ENCODE measurements around the gene YAF2. TPM values are rescaled to one million over a fixed set of nuclear protein-coding genes. Genes with fewer than 3 reads are reported as not detected.
A peak's percentile ranks its signal among the peaks of the same experiment; 100 is the strongest.

Gene YAF2
- total RNA-seq, 1 experiment from 2014 or later, result 81.7 TPM

DNA sequence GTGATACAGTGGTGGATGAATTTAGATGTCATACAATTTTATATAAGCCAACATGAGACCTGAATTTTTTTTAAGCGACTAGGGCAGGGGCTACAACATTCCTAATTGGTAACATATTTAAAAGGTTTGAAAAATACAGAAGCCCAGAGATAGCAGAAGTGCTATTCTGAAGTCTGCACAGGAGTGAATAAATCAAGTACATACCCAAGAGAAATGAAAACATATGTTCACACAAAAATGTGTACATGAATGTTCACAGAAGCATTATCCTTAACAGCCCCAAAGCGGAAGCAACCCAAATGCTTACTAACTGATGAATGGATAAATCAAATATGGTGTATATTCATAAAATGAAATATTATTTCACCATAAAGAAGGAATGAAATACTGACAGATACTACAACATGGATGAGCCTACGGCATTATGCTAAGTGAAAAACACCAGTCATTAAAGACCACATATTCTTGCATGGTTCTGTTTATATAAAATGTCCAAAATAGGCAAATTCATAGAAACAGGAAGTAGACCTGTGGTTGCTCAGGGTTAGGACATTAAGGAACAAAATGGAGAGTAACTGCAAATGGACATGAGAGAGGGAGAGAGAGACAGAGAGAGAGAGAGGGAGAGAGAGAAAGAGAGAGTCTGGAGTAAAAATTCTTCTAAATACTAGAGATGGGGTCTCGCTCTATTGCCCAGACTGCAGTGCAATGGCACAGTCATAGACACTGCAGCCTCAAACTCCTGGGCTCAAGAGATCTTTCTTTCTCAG is 65.4 kb downstream of the YAF2 start:
- peaks cover 88% of the 10 kb centered on the region for H3K79me2 ChIP-seq (ENCODE audit: low read length)
- H3K4me1 ChIP-seq (ENCODE audit: low read length), result peaks cover 21% of the 10 kb centered on the region
- H3K9me3 ChIP-seq (ENCODE audit: low read length), result no peaks in the 10 kb centered on the region; the same call in 1 of the 2 replicates

DNA sequence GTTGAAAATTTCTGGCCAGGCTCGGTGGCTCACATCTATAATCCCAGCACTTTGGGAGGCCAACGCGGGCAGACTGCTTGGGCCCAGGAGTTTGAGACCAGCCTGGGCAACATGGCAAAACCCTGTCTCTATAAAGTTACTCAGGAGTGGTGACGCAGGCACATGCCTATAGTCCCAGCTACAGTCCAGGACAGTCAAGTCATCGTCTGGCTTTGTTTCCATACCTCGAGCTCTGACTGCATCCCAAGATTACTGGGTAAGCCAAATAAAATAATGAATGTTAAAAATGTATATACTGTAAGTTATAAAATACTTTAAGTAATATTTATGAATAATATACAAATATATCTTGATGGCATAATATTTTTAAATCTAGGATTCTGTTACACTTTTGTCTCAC is 70.3 kb downstream of the YAF2 start:
- peaks cover 16% of the 10 kb centered on the region for H3K4me1 ChIP-seq (ENCODE audit: low read length)
- H4K20me1 ChIP-seq (ENCODE audit: insufficient read depth, low read depth, low read length), result no peaks in the 10 kb centered on the region
- no peak for DNase-seq

More for the DNA sequence above, 65.4 kb downstream of the YAF2 start:
- Histone ChIP-seq H3K36me3 (ENCODE audit: insufficient read depth, low read length) (peaks cover 31% of the 10 kb centered on the region), H3K9me2 (replicated peaks; ENCODE audit: insufficient read depth, low read length) (no peaks in the 10 kb centered on the region), H2AFZ (ENCODE audit: low read length) (no peak overlapping the region), H3K27me3 (ENCODE audit: low read length) (no peaks in the 10 kb centered on the region), H4K20me1 (ENCODE audit: insufficient read depth, low read depth, low read length) (no peaks in the 10 kb centered on the region), H3K4me3 (ENCODE audit: low read length) (no peak overlapping the region), H3K9ac (ENCODE audit: low read length) (no peak overlapping the region), H3K27ac (ENCODE audit: low read length) (peak overlapping the region; percentile 35; the same call in 1 of the 2 replicates), H3K4me2 (ENCODE audit: low read depth, low read length, poor library complexity, severe bottlenecking) (no peak overlapping the region)
- DNase-seq, result peak; percentile 57

DNA sequence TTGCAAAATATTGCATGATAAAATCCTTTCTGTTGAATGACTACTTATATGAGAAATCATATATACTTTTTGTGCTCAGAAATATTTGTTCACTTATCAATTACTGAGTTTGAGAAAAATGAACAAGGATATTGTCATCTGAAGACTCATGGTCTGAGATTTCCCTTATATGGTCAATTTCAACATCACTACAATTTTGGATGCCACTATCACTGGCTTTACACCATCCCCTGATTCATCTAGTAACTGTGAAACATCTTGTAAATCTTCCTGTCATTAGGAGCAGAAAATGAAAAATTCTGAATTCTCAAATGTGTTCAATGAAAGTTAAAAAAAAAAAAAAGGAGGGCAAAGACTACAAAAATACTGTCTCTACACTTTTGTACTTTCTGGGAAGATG is 71.5 kb downstream of the YAF2 start:
- Histone ChIP-seq H3K4me1 (ENCODE audit: low read length) (peaks cover 21% of the 10 kb centered on the region), H3K27me3 (ENCODE audit: low read length) (no peaks in the 10 kb centered on the region), H3K9me3 (ENCODE audit: low read length) (no peaks in the 10 kb centered on the region), H3K4me3 (ENCODE audit: low read length) (no peak overlapping the region), H3K9ac (ENCODE audit: low read length) (no peak overlapping the region), H4K20me1 (ENCODE audit: insufficient read depth, low read depth, low read length) (no peaks in the 10 kb centered on the region), H3K36me3 (ENCODE audit: insufficient read depth, low read length) (peaks cover 1% of the 10 kb centered on the region; the same call in 1 of the 2 replicates), H3K4me2 (ENCODE audit: low read depth, low read length, poor library complexity, severe bottlenecking) (no peak overlapping the region), H3K79me2 (ENCODE audit: low read length) (peaks cover 83% of the 10 kb centered on the region), H3K27ac (ENCODE audit: low read length) (no peak overlapping the region), H2AFZ (ENCODE audit: low read length) (no peak overlapping the region), H3K9me2 (replicated peaks; ENCODE audit: insufficient read depth, low read length) (no peaks in the 10 kb centered on the region)
- no peak for DNase-seq

More for the DNA sequence above, 70.3 kb downstream of the YAF2 start:
- Histone ChIP-seq H3K27me3 (ENCODE audit: low read length) (no peaks in the 10 kb centered on the region), H3K79me2 (ENCODE audit: low read length) (peaks cover 87% of the 10 kb centered on the region), H3K36me3 (ENCODE audit: insufficient read depth, low read length) (0 out of 2 replicates have a peak, but pooled peaks cover 3% of the 10 kb centered on the region), H2AFZ (ENCODE audit: low read length) (no peak overlapping the region), H3K9me3 (ENCODE audit: low read length) (no peaks in the 10 kb centered on the region), H3K9me2 (replicated peaks; ENCODE audit: insufficient read depth, low read length) (no peaks in the 10 kb centered on the region), H3K4me2 (ENCODE audit: low read depth, low read length, poor library complexity, severe bottlenecking) (no peak overlapping the region), H3K4me3 (ENCODE audit: low read length) (no peak overlapping the region), H3K27ac (ENCODE audit: low read length) (no peak overlapping the region), H3K9ac (ENCODE audit: low read length) (no peak overlapping the region)

DNA sequence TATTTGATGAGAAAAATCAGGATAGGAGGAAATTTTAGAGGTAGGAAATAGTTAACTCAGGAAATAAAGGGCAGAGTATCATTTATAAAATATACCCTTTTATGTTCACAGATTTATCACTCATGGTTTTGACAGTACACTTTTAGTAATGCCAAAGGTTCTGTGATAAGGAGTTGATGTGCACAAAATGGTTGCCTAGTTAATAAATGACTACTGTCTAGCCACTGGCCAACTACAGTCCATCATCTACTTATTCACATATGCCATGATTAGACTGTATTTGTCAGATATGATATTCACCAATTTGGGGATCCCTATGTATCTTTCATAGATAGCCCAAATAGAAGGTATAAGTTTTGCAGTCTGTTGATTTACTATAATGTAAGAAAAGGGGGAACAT is 74.1 kb downstream of the YAF2 start:
- no peaks in the 10 kb centered on the region for H3K9me3 ChIP-seq (ENCODE audit: low read length)
- H4K20me1 ChIP-seq (ENCODE audit: insufficient read depth, low read depth, low read length), result no peaks in the 10 kb centered on the region
- H3K4me3 ChIP-seq (ENCODE audit: low read length), result no peak overlapping the region
- no peak overlapping the region for H3K4me2 ChIP-seq (ENCODE audit: low read depth, low read length, poor library complexity, severe bottlenecking)
- H3K27me3 ChIP-seq (ENCODE audit: low read length), result no peaks in the 10 kb centered on the region
- H2AFZ ChIP-seq (ENCODE audit: low read length), result no peak overlapping the region
- H3K36me3 ChIP-seq (ENCODE audit: insufficient read depth, low read length), result peaks cover 27% of the 10 kb centered on the region
- DNase-seq, result no peak
- peaks cover 73% of the 10 kb centered on the region for H3K79me2 ChIP-seq (ENCODE audit: low read length)
- H3K9me2 ChIP-seq (replicated peaks; ENCODE audit: insufficient read depth, low read length), result no peaks in the 10 kb centered on the region
- no peak overlapping the region for H3K27ac ChIP-seq (ENCODE audit: low read length)
- H3K4me1 ChIP-seq (ENCODE audit: low read length), result peaks cover 47% of the 10 kb centered on the region
- H3K9ac ChIP-seq (ENCODE audit: low read length), result no peak overlapping the region

DNA sequence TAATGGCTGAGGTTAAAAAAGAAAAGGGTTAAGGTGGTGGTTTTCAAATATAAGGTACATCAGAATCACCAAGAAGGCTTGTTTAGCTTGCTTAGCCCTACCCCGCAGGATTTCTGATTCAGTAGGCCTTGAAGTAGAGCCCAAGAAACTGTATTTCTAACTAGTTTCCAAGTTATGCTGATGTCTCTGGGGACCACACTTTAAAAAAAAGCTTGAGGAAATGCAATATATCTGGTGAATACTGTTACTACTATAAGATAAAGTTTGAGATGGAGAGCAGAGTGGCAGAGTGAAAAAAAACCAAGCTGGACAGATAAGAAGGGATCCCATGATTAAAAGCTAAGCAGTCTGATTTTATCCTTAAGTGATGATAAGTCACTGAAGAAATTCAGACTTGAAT is 75.1 kb downstream of the YAF2 start:
- no peak overlapping the region for H3K4me2 ChIP-seq (ENCODE audit: low read depth, low read length, poor library complexity, severe bottlenecking)
- DNase-seq, result no peak
- no peak overlapping the region for H3K9ac ChIP-seq (ENCODE audit: low read length)
- H2AFZ ChIP-seq (ENCODE audit: low read length), result no peak overlapping the region
- peaks cover 67% of the 10 kb centered on the region for H3K79me2 ChIP-seq (ENCODE audit: low read length)
- H3K4me3 ChIP-seq (ENCODE audit: low read length), result no peak overlapping the region
- H3K36me3 ChIP-seq (ENCODE audit: insufficient read depth, low read length), result peaks cover 35% of the 10 kb centered on the region
- no peaks in the 10 kb centered on the region for H4K20me1 ChIP-seq (ENCODE audit: insufficient read depth, low read depth, low read length)
- H3K4me1 ChIP-seq (ENCODE audit: low read length), result peaks cover 48% of the 10 kb centered on the region
- H3K9me2 ChIP-seq (replicated peaks; ENCODE audit: insufficient read depth, low read length), result no peaks in the 10 kb centered on the region
- H3K27ac ChIP-seq (ENCODE audit: low read length), result peak overlapping the region; percentile 52
- no peaks in the 10 kb centered on the region for H3K9me3 ChIP-seq (ENCODE audit: low read length)
- H3K27me3 ChIP-seq (ENCODE audit: low read length), result no peaks in the 10 kb centered on the region

DNA sequence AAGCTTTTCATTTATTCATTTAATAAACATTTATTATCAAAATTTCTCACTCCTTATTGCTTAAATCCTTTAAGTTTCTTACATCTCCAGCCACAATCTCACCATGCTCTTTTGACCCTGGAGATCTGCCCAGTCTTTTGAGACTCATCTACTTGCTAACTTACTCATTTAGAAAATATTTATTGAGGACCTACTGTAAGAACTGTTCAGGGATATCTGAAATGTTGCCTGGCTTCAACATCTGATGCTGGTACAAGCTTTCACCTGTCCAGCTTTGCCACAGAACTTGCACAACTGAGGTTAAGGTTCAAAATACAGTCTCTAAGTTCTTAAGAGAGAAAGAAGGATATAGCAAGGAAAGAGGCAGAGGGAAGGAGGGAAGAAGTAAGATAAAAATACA is 75.9 kb downstream of the YAF2 start:
- H3K9me2 ChIP-seq (replicated peaks; ENCODE audit: insufficient read depth, low read length), result no peaks in the 10 kb centered on the region
- H3K4me1 ChIP-seq (ENCODE audit: low read length), result peaks cover 48% of the 10 kb centered on the region
- no peak for DNase-seq
- H3K79me2 ChIP-seq (ENCODE audit: low read length), result peaks cover 61% of the 10 kb centered on the region
- no peak overlapping the region for H3K9ac ChIP-seq (ENCODE audit: low read length)
- peaks cover 37% of the 10 kb centered on the region for H3K36me3 ChIP-seq (ENCODE audit: insufficient read depth, low read length)
- no peak overlapping the region for H3K4me3 ChIP-seq (ENCODE audit: low read length)
- H4K20me1 ChIP-seq (ENCODE audit: insufficient read depth, low read depth, low read length), result no peaks in the 10 kb centered on the region
- H3K27ac ChIP-seq (ENCODE audit: low read length), result peak overlapping the region; percentile 52
- H3K4me2 ChIP-seq (ENCODE audit: low read depth, low read length, poor library complexity, severe bottlenecking), result no peak overlapping the region
- H3K9me3 ChIP-seq (ENCODE audit: low read length), result no peaks in the 10 kb centered on the region
- no peak overlapping the region for H2AFZ ChIP-seq (ENCODE audit: low read length)
- no peaks in the 10 kb centered on the region for H3K27me3 ChIP-seq (ENCODE audit: low read length)

DNA sequence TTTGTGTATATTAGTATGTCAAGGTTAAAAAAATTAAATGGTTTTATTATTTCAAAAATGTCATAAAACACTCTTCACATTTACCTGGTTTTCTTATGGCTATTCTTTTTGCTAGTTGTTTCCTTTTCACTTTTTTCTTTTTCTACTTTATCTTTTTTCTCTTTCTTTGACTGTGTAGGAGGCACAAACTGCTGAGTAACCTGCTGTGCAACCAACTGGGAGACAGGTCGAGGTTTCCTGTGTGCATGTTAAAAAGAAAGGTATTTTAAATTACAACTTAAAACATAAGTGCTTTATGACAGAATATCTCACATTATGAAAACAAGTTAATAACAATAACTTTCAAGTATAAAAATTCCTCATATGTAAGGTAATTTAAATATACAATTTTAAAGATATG is 76.5 kb downstream of the YAF2 start:
- Histone ChIP-seq H3K36me3 (ENCODE audit: insufficient read depth, low read length) (peaks cover 37% of the 10 kb centered on the region), H3K9ac (ENCODE audit: low read length) (no peak overlapping the region), H3K9me3 (ENCODE audit: low read length) (no peaks in the 10 kb centered on the region), H2AFZ (ENCODE audit: low read length) (no peak overlapping the region), H3K4me3 (ENCODE audit: low read length) (no peak overlapping the region), H3K27me3 (ENCODE audit: low read length) (no peaks in the 10 kb centered on the region), H3K79me2 (ENCODE audit: low read length) (peaks cover 56% of the 10 kb centered on the region), H3K9me2 (replicated peaks; ENCODE audit: insufficient read depth, low read length) (no peaks in the 10 kb centered on the region), H3K4me1 (ENCODE audit: low read length) (peaks cover 48% of the 10 kb centered on the region), H3K4me2 (ENCODE audit: low read depth, low read length, poor library complexity, severe bottlenecking) (no peak overlapping the region), H4K20me1 (ENCODE audit: insufficient read depth, low read depth, low read length) (no peaks in the 10 kb centered on the region), H3K27ac (ENCODE audit: low read length) (no peak overlapping the region)
- DNase-seq, result no peak

DNA sequence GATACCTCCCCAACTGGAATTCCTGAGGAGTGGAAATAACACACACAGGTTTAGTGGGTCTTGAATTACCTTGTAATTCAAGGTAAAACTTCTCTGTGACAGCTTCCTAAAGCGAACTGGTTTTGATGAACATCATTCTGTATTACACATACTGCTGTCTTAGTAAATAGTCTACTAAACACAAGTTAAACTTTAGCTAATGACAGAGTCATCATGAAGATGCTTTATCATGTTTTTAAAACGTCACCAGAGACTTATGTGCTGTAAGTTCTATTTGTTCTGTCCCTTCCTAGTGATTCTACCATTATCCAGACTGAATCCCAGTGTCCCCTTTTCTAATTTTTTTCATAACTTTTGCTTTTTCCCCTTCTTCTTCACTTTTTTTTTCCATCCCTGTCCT is 81.8 kb downstream of the YAF2 start:
- H3K4me3 ChIP-seq (ENCODE audit: low read length), result no peak overlapping the region
- no peak for DNase-seq
- no peak overlapping the region for H3K27ac ChIP-seq (ENCODE audit: low read length)
- no peaks in the 10 kb centered on the region for H3K27me3 ChIP-seq (ENCODE audit: low read length)
- no peak overlapping the region for H2AFZ ChIP-seq (ENCODE audit: low read length)
- peaks cover 14% of the 10 kb centered on the region for H3K79me2 ChIP-seq (ENCODE audit: low read length)
- peaks cover 24% of the 10 kb centered on the region for H3K4me1 ChIP-seq (ENCODE audit: low read length)
- peaks cover 33% of the 10 kb centered on the region for H3K36me3 ChIP-seq (ENCODE audit: insufficient read depth, low read length)
- no peaks in the 10 kb centered on the region for H3K9me3 ChIP-seq (ENCODE audit: low read length)
- H4K20me1 ChIP-seq (ENCODE audit: insufficient read depth, low read depth, low read length), result no peaks in the 10 kb centered on the region
- H3K4me2 ChIP-seq (ENCODE audit: low read depth, low read length, poor library complexity, severe bottlenecking), result no peak overlapping the region
- H3K9ac ChIP-seq (ENCODE audit: low read length), result no peak overlapping the region
- no peaks in the 10 kb centered on the region for H3K9me2 ChIP-seq (replicated peaks; ENCODE audit: insufficient read depth, low read length)
